Measurements from ENCODE around the gene CFDP1.

Gene CFDP1

DNA sequence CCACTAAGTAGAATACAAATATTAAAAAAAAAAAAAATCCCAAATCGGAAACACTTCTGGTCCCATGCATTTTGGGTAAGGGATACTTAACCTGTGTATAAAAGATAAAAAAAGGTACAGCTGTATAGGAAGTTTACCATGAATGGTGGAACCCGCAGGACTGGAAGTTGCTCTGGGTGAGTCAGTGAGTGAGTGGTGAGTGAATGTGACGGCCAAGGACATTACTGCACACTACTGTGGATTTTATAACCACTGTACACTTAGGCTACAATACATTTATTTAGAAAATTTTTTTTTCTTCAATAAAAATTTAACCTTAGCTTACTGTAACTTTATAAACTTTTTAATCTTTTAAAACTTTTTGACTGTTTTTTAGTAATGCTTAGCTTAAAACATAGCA is 110.6 kb downstream of the CFDP1 start:
- Histone ChIP-seq H3K27me3 (ENCODE audit: control insufficient read depth, insufficient read depth, low read length) (no peaks in the 10 kb centered on the region), H3K4me3 (ENCODE audit: low read depth, low read length) (no peak overlapping the region), H3K36me3 (ENCODE audit: control insufficient read depth, insufficient read depth, low read length) (no peaks in the 10 kb centered on the region), H3K9me3 (ENCODE audit: control insufficient read depth, insufficient read depth, low read length) (no peaks in the 10 kb centered on the region), H3K9ac (ENCODE audit: low read depth, low read length) (no peak overlapping the region), H3K4me1 (ENCODE audit: control insufficient read depth, insufficient read depth, low read length) (peaks cover 5% of the 10 kb centered on the region)

DNA sequence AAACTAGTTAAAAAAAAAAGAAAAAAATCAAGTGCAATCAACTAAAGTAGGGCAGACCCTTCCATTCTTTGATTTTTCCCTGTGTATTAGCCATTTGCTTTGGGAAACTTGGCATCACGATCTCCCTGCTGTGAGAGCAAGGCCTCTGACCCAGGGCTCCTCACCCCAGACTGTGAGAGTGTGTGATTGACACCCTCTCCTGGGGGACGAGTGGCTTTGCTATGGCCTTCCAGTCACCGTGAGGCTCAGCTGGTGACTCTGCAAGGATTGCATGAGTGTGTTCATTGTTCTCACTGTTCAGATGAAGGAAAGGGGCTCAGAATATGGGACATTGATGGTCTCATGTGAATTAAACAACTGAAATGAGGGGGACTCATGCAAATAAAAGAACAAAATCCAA is 112.9 kb downstream of the CFDP1 start:
- H3K4me1 ChIP-seq (ENCODE audit: control insufficient read depth, insufficient read depth, low read length) = peaks cover 5% of the 10 kb centered on the region
- H3K27me3 ChIP-seq (ENCODE audit: control insufficient read depth, insufficient read depth, low read length) = no peaks in the 10 kb centered on the region
- H3K9ac ChIP-seq (ENCODE audit: low read depth, low read length) = no peak overlapping the region
- no peaks in the 10 kb centered on the region for H3K9me3 ChIP-seq (ENCODE audit: control insufficient read depth, insufficient read depth, low read length)
- H3K36me3 ChIP-seq (ENCODE audit: control insufficient read depth, insufficient read depth, low read length) = no peaks in the 10 kb centered on the region
- H3K4me3 ChIP-seq (ENCODE audit: low read depth, low read length) = no peak overlapping the region

DNA sequence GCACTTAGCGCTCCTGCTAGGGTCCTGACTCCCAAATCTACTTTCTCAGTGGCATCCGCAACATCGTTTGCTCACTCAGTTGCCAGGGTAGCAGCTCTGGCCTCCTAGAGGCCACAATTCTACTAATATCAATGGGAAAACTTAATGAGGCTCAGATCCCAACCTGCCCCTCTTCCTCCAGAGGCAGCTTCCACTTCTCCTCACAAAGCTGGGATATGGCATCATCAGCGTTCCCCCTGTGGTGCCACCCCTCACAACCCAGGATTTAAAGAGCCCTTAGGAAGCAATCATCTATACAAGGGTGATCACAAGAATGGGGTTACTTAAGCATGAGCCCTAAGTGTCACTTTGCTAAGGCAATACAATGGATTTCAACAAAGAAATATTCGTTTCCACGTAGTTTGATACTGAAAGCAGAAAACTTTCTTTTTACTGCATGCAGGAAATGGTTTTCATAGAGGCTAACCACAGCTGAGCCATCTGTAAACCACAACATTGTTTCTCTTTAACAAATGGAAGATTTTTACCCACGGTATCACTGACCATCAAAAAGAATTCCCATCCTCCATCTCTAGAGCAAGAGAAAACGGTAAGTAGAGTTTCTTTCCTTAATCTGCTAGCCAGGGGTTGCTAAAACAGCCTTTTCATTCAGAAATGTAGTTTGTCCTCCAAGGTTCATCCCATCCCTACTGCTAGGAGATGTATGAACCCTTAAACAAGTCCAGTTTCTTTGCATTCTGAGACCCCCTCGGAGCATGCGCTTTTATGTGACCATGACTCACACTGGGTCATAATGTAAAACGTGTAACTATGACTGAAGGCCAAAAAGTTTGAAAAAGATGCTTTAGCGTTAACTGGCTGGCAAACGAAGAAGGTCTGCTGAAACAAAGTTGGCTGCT is 113.5 kb downstream of the CFDP1 start:
- Histone ChIP-seq H3K4me3 (ENCODE audit: low read depth, low read length) (no peak overlapping the region), H3K4me1 (ENCODE audit: control insufficient read depth, insufficient read depth, low read length) (peaks cover 3% of the 10 kb centered on the region), H3K9ac (ENCODE audit: low read depth, low read length) (no peak overlapping the region), H3K27me3 (ENCODE audit: control insufficient read depth, insufficient read depth, low read length) (no peaks in the 10 kb centered on the region), H3K9me3 (ENCODE audit: control insufficient read depth, insufficient read depth, low read length) (no peaks in the 10 kb centered on the region), H3K36me3 (ENCODE audit: control insufficient read depth, insufficient read depth, low read length) (no peaks in the 10 kb centered on the region)

DNA sequence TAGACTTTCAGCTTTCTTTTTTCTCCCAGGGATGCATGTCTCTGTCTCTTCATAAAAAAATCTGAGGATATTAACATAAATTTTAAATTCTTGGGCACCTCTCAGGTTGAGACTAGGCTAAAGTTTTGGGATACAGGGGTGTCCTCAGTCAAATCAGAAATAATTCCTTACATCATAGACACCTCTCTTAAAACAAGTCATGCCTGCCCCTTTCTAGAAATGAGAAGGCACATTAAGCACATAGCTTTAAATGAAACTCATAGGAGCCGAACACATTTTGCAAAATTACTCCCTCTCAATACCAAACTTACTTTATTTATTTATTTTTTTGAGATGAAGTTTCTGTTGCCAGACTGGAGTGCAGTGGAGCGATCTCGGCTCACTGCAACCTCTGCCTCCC is 114.6 kb downstream of the CFDP1 start:
- Histone ChIP-seq H3K4me1 (ENCODE audit: control insufficient read depth, insufficient read depth, low read length) (peaks cover under 1% of the 10 kb centered on the region), H3K36me3 (ENCODE audit: control insufficient read depth, insufficient read depth, low read length) (no peaks in the 10 kb centered on the region), H3K9ac (ENCODE audit: low read depth, low read length) (no peak overlapping the region), H3K27me3 (ENCODE audit: control insufficient read depth, insufficient read depth, low read length) (no peaks in the 10 kb centered on the region), H3K9me3 (ENCODE audit: control insufficient read depth, insufficient read depth, low read length) (no peaks in the 10 kb centered on the region), H3K4me3 (ENCODE audit: low read depth, low read length) (no peak overlapping the region)

DNA sequence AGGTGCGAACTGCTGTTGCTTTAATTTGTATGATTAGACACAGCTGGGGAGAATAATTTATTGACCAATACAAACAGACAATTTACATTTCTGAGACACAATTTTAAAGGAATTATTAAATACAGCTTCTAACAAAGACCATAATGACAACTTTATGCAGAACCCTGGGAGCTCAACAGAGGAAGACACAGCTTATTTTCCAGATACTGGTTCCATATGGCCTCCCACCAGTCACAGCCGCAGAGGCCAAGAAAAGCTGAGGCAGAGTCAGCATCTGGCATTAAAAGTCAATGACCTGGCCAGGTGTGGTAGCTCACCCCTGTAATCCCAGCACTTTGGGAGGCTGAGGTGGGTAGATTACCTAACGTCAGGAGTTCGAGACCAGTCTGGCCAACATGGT is 115.8 kb downstream of the CFDP1 start:
- H3K36me3 ChIP-seq (ENCODE audit: control insufficient read depth, insufficient read depth, low read length) = no peaks in the 10 kb centered on the region
- no peaks in the 10 kb centered on the region for H3K4me1 ChIP-seq (ENCODE audit: control insufficient read depth, insufficient read depth, low read length)
- no peaks in the 10 kb centered on the region for H3K27me3 ChIP-seq (ENCODE audit: control insufficient read depth, insufficient read depth, low read length)
- H3K9ac ChIP-seq (ENCODE audit: low read depth, low read length) = no peak overlapping the region
- H3K9me3 ChIP-seq (ENCODE audit: control insufficient read depth, insufficient read depth, low read length) = no peaks in the 10 kb centered on the region
- no peak overlapping the region for H3K4me3 ChIP-seq (ENCODE audit: low read depth, low read length)

DNA sequence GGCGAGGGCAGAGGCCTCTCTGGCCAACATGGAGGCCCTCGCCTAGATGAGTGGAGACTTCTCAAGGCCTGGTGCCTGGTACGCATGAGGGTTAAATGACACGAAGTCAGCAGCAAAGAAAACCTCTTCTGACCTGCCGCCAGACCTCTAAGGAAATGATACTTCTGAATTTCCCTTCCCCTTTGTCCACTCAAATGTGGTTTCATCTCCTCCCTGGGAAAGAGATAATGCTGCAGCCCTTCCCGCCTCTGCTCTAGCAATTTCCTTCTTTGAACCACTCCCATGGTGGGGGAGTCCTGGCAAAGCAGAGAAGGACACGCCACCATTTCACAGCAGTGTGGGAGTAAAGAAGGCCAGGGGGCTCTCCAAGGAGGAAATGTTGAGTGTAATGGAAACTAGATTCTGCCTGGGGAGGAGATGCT is 116.2 kb downstream of the CFDP1 start:
- H3K27me3 ChIP-seq (ENCODE audit: control insufficient read depth, insufficient read depth, low read length) = no peaks in the 10 kb centered on the region
- H3K4me1 ChIP-seq (ENCODE audit: control insufficient read depth, insufficient read depth, low read length) = no peaks in the 10 kb centered on the region
- no peak overlapping the region for H3K4me3 ChIP-seq (ENCODE audit: low read depth, low read length)
- no peaks in the 10 kb centered on the region for H3K36me3 ChIP-seq (ENCODE audit: control insufficient read depth, insufficient read depth, low read length)
- H3K9ac ChIP-seq (ENCODE audit: low read depth, low read length) = no peak overlapping the region
- H3K9me3 ChIP-seq (ENCODE audit: control insufficient read depth, insufficient read depth, low read length) = no peaks in the 10 kb centered on the region

DNA sequence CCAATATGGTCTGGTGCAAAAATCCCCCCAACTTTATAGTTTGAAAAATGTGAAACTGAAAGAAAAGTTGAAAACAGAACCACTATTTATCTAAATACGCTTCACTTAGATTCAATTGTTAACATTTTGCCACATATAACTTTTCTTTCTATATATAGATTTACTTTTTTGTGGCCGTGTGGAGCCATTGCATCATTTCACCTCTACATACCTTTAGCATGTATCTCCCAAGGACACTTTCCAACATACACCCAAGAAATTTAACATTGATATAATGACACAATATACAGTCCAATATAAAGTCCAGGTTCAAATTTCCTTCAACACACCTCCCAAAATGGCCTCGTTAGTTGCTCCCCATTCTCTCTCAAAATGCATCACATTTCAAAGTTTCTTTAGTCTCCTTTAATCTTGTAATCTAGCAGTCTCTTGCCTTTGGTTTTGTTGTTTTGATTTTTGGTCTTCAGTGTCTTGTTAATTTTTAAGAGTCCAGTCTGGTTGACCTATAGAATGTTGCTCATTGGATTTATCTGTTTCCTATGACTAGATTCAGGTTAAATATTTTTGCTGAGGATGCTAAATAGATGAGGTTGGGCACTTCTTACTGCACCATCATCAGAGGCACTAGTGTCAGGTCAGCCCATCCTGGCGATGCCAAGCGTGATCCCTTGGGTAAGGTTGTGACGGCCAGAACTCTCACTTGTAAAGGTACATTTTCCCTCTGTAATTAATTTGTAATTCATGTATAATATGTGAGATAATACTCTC is 117.6 kb downstream of the CFDP1 start:
- Histone ChIP-seq H3K36me3 (ENCODE audit: control insufficient read depth, insufficient read depth, low read length) (no peaks in the 10 kb centered on the region), H3K4me1 (ENCODE audit: control insufficient read depth, insufficient read depth, low read length) (no peaks in the 10 kb centered on the region), H3K4me3 (ENCODE audit: low read depth, low read length) (no peak overlapping the region)

DNA sequence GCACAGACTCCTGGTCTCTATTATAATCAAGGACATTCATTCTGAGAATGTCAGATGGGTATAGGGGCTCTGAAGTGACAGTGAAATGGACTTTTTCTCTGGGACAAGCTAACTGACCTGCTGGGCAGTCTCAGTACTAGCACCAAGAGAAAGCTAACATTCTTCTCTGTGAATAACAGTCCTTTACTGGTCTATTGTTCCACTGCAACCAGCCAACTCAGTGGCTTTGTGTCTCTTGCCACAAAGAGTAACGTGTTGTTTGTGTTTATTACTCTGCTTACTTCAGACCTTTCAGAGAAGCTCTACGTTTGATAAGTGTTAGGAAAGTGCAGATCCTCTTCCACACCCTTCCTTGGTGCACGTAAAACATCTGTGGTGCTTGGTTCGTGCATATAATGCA is 120.4 kb downstream of the CFDP1 start:
- no peaks in the 10 kb centered on the region for H3K27me3 ChIP-seq (ENCODE audit: control insufficient read depth, insufficient read depth, low read length)
- H3K4me3 ChIP-seq (ENCODE audit: low read depth, low read length) = no peak overlapping the region
- H3K4me1 ChIP-seq (ENCODE audit: control insufficient read depth, insufficient read depth, low read length) = no peaks in the 10 kb centered on the region
- H3K9me3 ChIP-seq (ENCODE audit: control insufficient read depth, insufficient read depth, low read length) = no peaks in the 10 kb centered on the region
- no peak overlapping the region for H3K9ac ChIP-seq (ENCODE audit: low read depth, low read length)
- no peaks in the 10 kb centered on the region for H3K36me3 ChIP-seq (ENCODE audit: control insufficient read depth, insufficient read depth, low read length)

More for the DNA sequence above, 117.6 kb downstream of the CFDP1 start:
- H3K9me3 ChIP-seq (ENCODE audit: control insufficient read depth, insufficient read depth, low read length) = no peaks in the 10 kb centered on the region
- H3K27me3 ChIP-seq (ENCODE audit: control insufficient read depth, insufficient read depth, low read length) = no peaks in the 10 kb centered on the region
- H3K9ac ChIP-seq (ENCODE audit: low read depth, low read length) = no peak overlapping the region

DNA sequence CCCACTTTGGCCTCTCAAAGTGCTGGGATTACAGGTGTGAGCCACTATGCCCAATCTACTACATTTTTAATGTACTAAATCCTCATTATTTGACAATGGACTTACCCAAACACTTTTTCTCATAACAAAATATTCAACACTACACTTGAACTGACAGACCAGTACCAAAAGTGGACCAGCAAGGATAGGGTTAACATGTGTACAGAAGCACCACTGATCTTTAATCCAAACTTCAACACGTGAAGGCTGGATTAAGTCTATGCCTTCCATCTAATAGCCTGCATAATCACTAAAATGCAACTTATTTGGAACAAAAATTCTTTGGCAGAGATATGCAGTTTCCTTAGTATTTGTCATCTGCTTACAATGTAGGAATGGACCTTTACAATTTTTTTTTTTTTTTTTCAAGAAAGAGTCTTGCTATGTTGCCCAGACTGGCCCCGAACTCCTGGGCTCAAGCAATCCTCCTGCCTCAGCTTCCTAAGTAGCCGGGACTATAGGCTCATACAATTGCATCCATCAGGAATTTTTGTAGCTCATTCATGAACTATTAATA is 121.8 kb downstream of the CFDP1 start:
- H3K4me3 ChIP-seq (ENCODE audit: low read depth, low read length) = no peak overlapping the region
- H3K9ac ChIP-seq (ENCODE audit: low read depth, low read length) = no peak overlapping the region
- no peaks in the 10 kb centered on the region for H3K4me1 ChIP-seq (ENCODE audit: control insufficient read depth, insufficient read depth, low read length)
- H3K36me3 ChIP-seq (ENCODE audit: control insufficient read depth, insufficient read depth, low read length) = no peaks in the 10 kb centered on the region
- H3K27me3 ChIP-seq (ENCODE audit: control insufficient read depth, insufficient read depth, low read length) = no peaks in the 10 kb centered on the region
- H3K9me3 ChIP-seq (ENCODE audit: control insufficient read depth, insufficient read depth, low read length) = no peaks in the 10 kb centered on the region

DNA sequence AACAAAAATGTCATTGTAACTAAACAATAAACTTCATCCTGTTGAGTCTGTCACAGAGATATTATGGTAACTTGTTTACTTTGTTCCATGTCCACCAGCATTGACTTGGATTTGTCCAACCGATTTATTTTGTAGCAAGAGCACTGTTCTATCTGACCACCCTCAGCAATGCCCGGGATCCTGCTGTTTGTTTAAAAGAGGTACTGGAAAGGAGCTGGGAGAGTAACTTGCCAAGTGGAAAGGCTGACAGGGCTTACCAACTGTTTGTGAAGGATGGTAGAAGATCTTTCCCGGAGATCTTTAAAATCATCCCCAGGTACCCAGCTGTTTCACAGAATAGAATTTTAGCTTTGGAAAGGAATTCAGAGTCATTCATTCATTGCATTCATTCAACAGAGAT is 122.8 kb downstream of the CFDP1 start:
- Histone ChIP-seq H3K4me3 (ENCODE audit: low read depth, low read length) (no peak overlapping the region), H3K9ac (ENCODE audit: low read depth, low read length) (no peak overlapping the region), H3K27me3 (ENCODE audit: control insufficient read depth, insufficient read depth, low read length) (no peaks in the 10 kb centered on the region), H3K4me1 (ENCODE audit: control insufficient read depth, insufficient read depth, low read length) (no peaks in the 10 kb centered on the region), H3K9me3 (ENCODE audit: control insufficient read depth, insufficient read depth, low read length) (no peaks in the 10 kb centered on the region), H3K36me3 (ENCODE audit: control insufficient read depth, insufficient read depth, low read length) (no peaks in the 10 kb centered on the region)

DNA sequence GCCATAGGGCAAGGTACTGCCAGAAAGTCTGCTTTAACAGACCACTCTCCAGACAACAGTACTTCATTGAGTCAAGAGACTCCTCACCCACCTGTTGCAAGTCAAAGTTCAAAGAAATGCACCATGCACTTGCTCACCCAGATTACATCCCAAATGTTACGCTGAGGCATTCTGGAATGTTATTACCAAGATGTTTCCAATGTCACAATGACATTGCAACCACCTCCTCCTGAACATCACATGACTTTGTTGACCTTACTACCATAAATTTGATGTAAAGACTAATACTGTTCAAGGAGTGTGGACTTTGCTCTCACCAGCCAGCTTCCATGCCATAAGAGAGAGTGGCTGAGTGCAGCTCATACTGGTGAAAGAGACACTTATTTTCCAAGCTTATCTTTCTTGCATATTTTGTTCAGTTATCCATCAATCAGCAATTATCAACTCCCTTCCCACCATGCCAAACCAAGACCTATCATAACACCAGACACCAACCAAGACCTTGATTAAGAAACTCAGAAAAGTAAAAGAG is 123.3 kb downstream of the CFDP1 start:
- Histone ChIP-seq H3K9me3 (ENCODE audit: control insufficient read depth, insufficient read depth, low read length) (no peaks in the 10 kb centered on the region), H3K4me1 (ENCODE audit: control insufficient read depth, insufficient read depth, low read length) (no peaks in the 10 kb centered on the region), H3K4me3 (ENCODE audit: low read depth, low read length) (no peak overlapping the region), H3K9ac (ENCODE audit: low read depth, low read length) (no peak overlapping the region), H3K27me3 (ENCODE audit: control insufficient read depth, insufficient read depth, low read length) (no peaks in the 10 kb centered on the region), H3K36me3 (ENCODE audit: control insufficient read depth, insufficient read depth, low read length) (no peaks in the 10 kb centered on the region)

Measured in iPS-15b (cell line).